GM19239 (cell line): ENCODE measurements around the gene GLIPR1.
"Not testable (repeated sequence)": the region's sequence is repeated elsewhere in the genome, so short reads cannot be mapped to it uniquely, and the experiment has no call there.

ENCODE experiments used
- DNase-seq: peaks from one replicate; pipeline ENCODE4 v3.0.0; 2011; ENCODE audit warnings: low spot score; ENCODE audit not compliant: insufficient read length
- FAIRE-seq: peaks from 2 replicates; lab custom pipeline; 2011; peaks lifted over from hg19 to GRCh38; lab: Jason Lieb, UNC

The GLIPR1 gene

GRCh38 chr12:75508159-75508558 is 27.6 kb downstream of the GLIPR1 start:
- DNase-seq (no peak), FAIRE-seq (no peak)

- DNase-seq (no peak), FAIRE-seq (no peak)
These were observed 29.1 kb downstream of the GLIPR1 start for GRCh38 chr12:75509621-75510020.

GRCh38 chr12:75511116-75512048 is 30.8 kb downstream of the GLIPR1 start, which contains the start of gene KRR1:
TSS of gene KRR1 (minus strand) at chr12:75511609. CDS start at chr12:75511597, 12 bp downstream.
- DNase-seq (peak; percentile 39), FAIRE-seq (peak; percentile 100)

GRCh38 chr12:75521224-75521623 is 40.7 kb downstream of the GLIPR1 start:
- not testable (repeated sequence) for DNase-seq, FAIRE-seq

GRCh38 chr12:75522124-75522523 is 41.6 kb downstream of the GLIPR1 start:
- not testable (repeated sequence) for DNase-seq, FAIRE-seq

- DNase-seq (no peak), FAIRE-seq (no peak)
These were observed 44.7 kb downstream of the GLIPR1 start for GRCh38 chr12:75525263-75525662.

GRCh38 chr12:75526655-75527511 is 46.3 kb downstream of the GLIPR1 start:
- peak; percentile 25 for DNase-seq
- peak; percentile 83 for FAIRE-seq

- no peak for FAIRE-seq
- DNase-seq, result no peak
These were observed 47.7 kb downstream of the GLIPR1 start for GRCh38 chr12:75528272-75528671.

GRCh38 chr12:75528692-75529091 is 48.1 kb downstream of the GLIPR1 start:
- FAIRE-seq, result no peak
- DNase-seq, result no peak

- FAIRE-seq, result no peak
These were observed 48.8 kb downstream of the GLIPR1 start for GRCh38 chr12:75529316-75529715.

GRCh38 chr12:75529826-75530225 is 49.3 kb downstream of the GLIPR1 start:
- no peak for DNase-seq
- FAIRE-seq, result no peak

More at GRCh38 chr12:75529316-75529715, 48.8 kb downstream of the GLIPR1 start:
- no peak for DNase-seq

- FAIRE-seq, result no peak
- no peak for DNase-seq
These were observed 52.7 kb downstream of the GLIPR1 start for GRCh38 chr12:75533239-75533638.

GRCh38 chr12:75539889-75540288 is 59.3 kb downstream of the GLIPR1 start:
- DNase-seq, result no peak
- FAIRE-seq, result no peak

- FAIRE-seq, result no peak
- DNase-seq, result no peak
These were observed 62.4 kb downstream of the GLIPR1 start for GRCh38 chr12:75542942-75543341.

- DNase-seq (no peak), FAIRE-seq (no peak)
These were observed 63.0 kb downstream of the GLIPR1 start for GRCh38 chr12:75543529-75543928.

GRCh38 chr12:75545636-75546035 is 65.1 kb downstream of the GLIPR1 start:
- DNase-seq (no peak), FAIRE-seq (no peak)

GRCh38 chr12:75548879-75549278 is 68.3 kb downstream of the GLIPR1 start:
- FAIRE-seq (no peak), DNase-seq (no peak)

- FAIRE-seq, result no peak
- DNase-seq, result no peak
These were observed 69.4 kb downstream of the GLIPR1 start for GRCh38 chr12:75549989-75550388.

GRCh38 chr12:75550401-75551240 is 70.1 kb downstream of the GLIPR1 start:
- DNase-seq, result no peak
- FAIRE-seq, result no peak

- no peak for FAIRE-seq
These were observed 70.9 kb downstream of the GLIPR1 start for GRCh38 chr12:75551477-75551876.

More at GRCh38 chr12:75551477-75551876, 70.9 kb downstream of the GLIPR1 start:
- no peak for DNase-seq
